Neutrophil (primary cell): Measurements from ENCODE around the gene MAST4.
"Not testable (repeated sequence)": the region's sequence is repeated elsewhere in the genome, so short reads cannot be mapped to it uniquely, and the experiment has no call there.

Source experiments
- H3K27ac ChIP-seq: fragments of 200-600 bp; sonication (generic); 2 replicates; pipeline ENCODE4 v1.5.1; 2016; ENCODE audit warnings: mild to moderate bottlenecking, moderate library complexity
- H3K27me3 ChIP-seq: fragments of 200-600 bp; sonication (generic); 2 replicates; pipeline ENCODE4 v1.6.0; 2016; ENCODE audit warnings: mild to moderate bottlenecking
- H3K36me3 ChIP-seq: fragments of 200-600 bp; sonication (generic); 2 replicates; pipeline ENCODE4 v1.5.1; 2017
- H3K4me1 ChIP-seq, 2 experiments: fragments of 200-600 bp in 1 of 2; sonication (generic) in 1 of 2; 1 replicate in 1 of 2; 2 replicates in 1 of 2; pipeline versions ENCODE4 v1.5.1 to v1.6.1; 2013 to 2016; ENCODE audit warnings: low read depth in 1 of 2, low read length in 1 of 2, mild to moderate bottlenecking in 1 of 2, moderate library complexity in 1 of 2; ENCODE audit not compliant: control insufficient read depth in 1 of 2, insufficient read depth in 1 of 2
- H3K4me3 ChIP-seq, 2 experiments: fragments of 200-600 bp in 1 of 2; sonication (generic) in 1 of 2; 1 replicate in 1 of 2; 2 replicates in 1 of 2; pipeline ENCODE4 v1.5.1; 2013 to 2016; ENCODE audit warnings: low read depth in 1 of 2, low read length in 1 of 2, mild to moderate bottlenecking in 1 of 2, moderate library complexity in 1 of 2
- H3K9me3 ChIP-seq: fragments of 200-600 bp; sonication (generic); 2 replicates; pipeline ENCODE4 v1.5.1; 2016
- CTCF ChIP-seq: fragments of 200-600 bp; sonication (generic); IDR thresholded peaks from 2 replicates; pipeline ENCODE4 v1.5.1; 2016; ENCODE audit warnings: antibody characterized with exemption

Gene MAST4

DNA sequence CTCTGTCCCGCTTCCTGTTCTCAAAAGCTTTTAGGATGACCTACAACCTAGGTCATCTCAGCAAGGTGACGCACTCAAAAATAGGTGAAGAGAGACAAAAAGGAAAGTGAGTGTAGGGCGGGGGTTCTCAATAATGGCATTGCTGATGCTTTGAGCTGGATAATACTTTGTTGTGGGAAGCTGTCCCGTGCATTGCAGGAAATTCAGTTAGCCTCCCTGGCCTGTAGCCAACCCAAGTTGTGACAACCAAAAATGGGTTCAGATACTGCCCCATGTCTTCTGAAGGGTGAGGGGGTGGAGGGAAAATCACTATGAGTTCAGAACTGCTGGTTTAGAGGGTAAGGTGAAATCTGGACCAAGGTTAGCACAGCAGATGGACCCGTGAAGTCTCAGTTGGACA, 151.4 kb downstream of the MAST4 start:
- Histone ChIP-seq H3K4me1 (peaks cover 17 to 21% of the 10 kb centered on the region in 2 experiments), H3K4me3 (no peak overlapping the region), H3K36me3 (no peaks in the 10 kb centered on the region), H3K27me3 (no peaks in the 10 kb centered on the region), H3K9me3 (peaks cover 8% of the 10 kb centered on the region), H3K27ac (no peak overlapping the region)
- TF ChIP-seq CTCF: no peak

DNA sequence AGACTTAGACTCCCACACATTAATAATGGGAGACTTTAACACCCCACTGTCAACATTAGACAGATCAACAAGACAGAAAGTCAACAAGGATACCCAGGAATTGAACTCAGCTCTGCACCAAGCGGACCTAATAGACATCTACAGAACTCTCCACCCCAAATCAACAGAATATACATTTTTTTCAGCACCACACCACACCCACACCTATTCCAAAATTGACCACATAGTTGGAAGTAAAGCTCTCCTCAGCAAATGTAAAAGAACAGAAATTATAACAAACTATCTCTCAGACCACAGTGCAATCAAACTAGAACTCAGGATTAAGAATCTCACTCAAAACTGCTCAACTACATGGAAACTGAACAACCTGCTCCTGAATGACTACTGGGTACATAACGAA, 156.5 kb downstream of the MAST4 start:
- H3K4me1 ChIP-seq, H3K9me3 ChIP-seq, H3K36me3 ChIP-seq, H3K4me3 ChIP-seq, H3K27ac ChIP-seq: not testable (repeated sequence)
- H3K27me3 ChIP-seq: peaks cover 33% of the 10 kb centered on the region

GRCh38 chr5:66757219-66757833, 161.1 kb downstream of the MAST4 start:
- Histone ChIP-seq H3K9me3 (no peaks in the 10 kb centered on the region), H3K27ac (no peak overlapping the region), H3K4me1 (peaks cover 0 to 5% of the 10 kb centered on the region in 2 experiments), H3K27me3 (peaks cover 37% of the 10 kb centered on the region), H3K36me3 (no peaks in the 10 kb centered on the region), H3K4me3 (no peak overlapping the region)
- TF ChIP-seq CTCF: no peak

DNA sequence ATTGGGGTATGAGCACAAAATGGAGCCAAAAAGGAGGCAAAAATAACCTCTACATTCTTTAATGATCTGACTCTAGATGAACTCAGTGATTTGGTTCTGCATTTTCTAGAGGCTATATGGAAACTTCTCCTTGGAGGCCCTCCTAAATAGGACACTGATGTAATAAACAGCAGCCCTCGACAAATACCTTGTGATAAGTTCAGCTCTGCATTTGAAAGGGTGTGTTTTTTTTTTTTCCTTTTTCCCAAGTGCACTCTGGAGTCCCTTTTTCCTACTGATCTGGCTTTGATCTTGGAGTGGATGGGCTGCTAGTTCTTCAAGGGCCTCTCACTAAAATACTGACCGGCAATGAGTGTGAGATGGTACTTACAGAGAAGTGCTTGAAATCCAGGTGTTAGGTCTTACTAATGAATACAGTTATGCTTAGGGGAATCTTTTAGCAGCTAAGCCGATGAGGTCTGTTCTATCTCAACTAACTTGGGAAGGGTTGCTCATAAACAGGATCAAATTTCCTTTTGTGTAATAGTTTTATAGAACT, 161.7 kb downstream of the MAST4 start:
- H3K9me3 ChIP-seq: no peaks in the 10 kb centered on the region
- H3K27me3 ChIP-seq: peaks cover 37% of the 10 kb centered on the region
- TF ChIP-seq CTCF: no peak
- no peak overlapping the region for H3K27ac ChIP-seq
- H3K4me1 ChIP-seq: peaks cover 0 to 5% of the 10 kb centered on the region in 2 experiments
- no peaks in the 10 kb centered on the region for H3K36me3 ChIP-seq
- no peak overlapping the region for H3K4me3 ChIP-seq

- no peaks in the 10 kb centered on the region for H3K27me3 ChIP-seq
- H3K4me1 ChIP-seq: peaks cover 0 to 3% of the 10 kb centered on the region in 2 experiments
- TF ChIP-seq CTCF: no peak
- H3K36me3 ChIP-seq: no peaks in the 10 kb centered on the region
- H3K9me3 ChIP-seq: no peaks in the 10 kb centered on the region
- no peak overlapping the region for H3K4me3 ChIP-seq
- H3K27ac ChIP-seq: no peak overlapping the region
These were observed 173.0 kb downstream of the MAST4 start for GRCh38 chr5:66769030-66769733.
